GM19395 (cell line): ENCODE measurements around the gene CRADD.

Experiments
- ATAC-seq: cut with Tn5 transposase; IDR thresholded peaks from one replicate; pipeline ENCODE4 v1.9.1; 2021; ENCODE audit warnings: mild to moderate bottlenecking, moderate library complexity; ENCODE audit not compliant: unreplicated experiment

The CRADD gene

GRCh38 chr12:93836620-93837260 lies 159.6 kb downstream of the CRADD start:
- no peak for ATAC-seq

GRCh38 chr12:93838193-93838592 lies 161.0 kb downstream of the CRADD start:
- no peak for ATAC-seq

GRCh38 chr12:93839064-93839463 lies 161.9 kb downstream of the CRADD start:
- ATAC-seq, result no peak

GRCh38 chr12:93841671-93842070 lies 164.5 kb downstream of the CRADD start:
- no peak for ATAC-seq

- ATAC-seq, result no peak
Measured at GRCh38 chr12:93844164-93844784, 167.1 kb downstream of the CRADD start.

GRCh38 chr12:93846936-93847516 lies 169.9 kb downstream of the CRADD start:
- no peak for ATAC-seq

- peak; percentile 83 for ATAC-seq
Measured at GRCh38 chr12:93847517-93848474, 170.6 kb downstream of the CRADD start.

GRCh38 chr12:93848523-93849101 lies 171.4 kb downstream of the CRADD start:
- ATAC-seq, result peak; percentile 32

GRCh38 chr12:93849946-93850345 lies 172.8 kb downstream of the CRADD start:
- ATAC-seq, result no peak

GRCh38 chr12:93850481-93851256 lies 173.5 kb downstream of the CRADD start:
- no peak for ATAC-seq

GRCh38 chr12:93851257-93851671 lies 174.1 kb downstream of the CRADD start:
- no peak for ATAC-seq

- ATAC-seq, result no peak
Measured at GRCh38 chr12:93852173-93852591, 175.0 kb downstream of the CRADD start.

GRCh38 chr12:93853698-93854478 lies 176.7 kb downstream of the CRADD start:
- no peak for ATAC-seq

- no peak for ATAC-seq
Measured at GRCh38 chr12:93855261-93855660, 178.1 kb downstream of the CRADD start.

GRCh38 chr12:93856611-93857010 lies 179.4 kb downstream of the CRADD start:
- no peak for ATAC-seq

GRCh38 chr12:93857279-93857938 lies 180.2 kb downstream of the CRADD start:
- no peak for ATAC-seq

GRCh38 chr12:93857991-93858447 lies 180.8 kb downstream of the CRADD start:
- no peak for ATAC-seq

- ATAC-seq, result no peak
Measured at GRCh38 chr12:93860668-93861373, 183.6 kb downstream of the CRADD start.
